Ascending aorta (tissue), 2 donors: ENCODE measurements around the gene GRID2IP. TPM values are rescaled to one million over a fixed set of nuclear protein-coding genes. Genes with fewer than 3 reads are reported as not detected.
A peak's percentile ranks its signal among the peaks of the same experiment; 100 is the strongest.

Source experiments
- DNase-seq, 2 donors: peaks; one replicate each; pipeline ENCODE4 v3.0.0-alpha.2; 2019; ENCODE audit warnings: low spot score in 2 of 2
- H3K27ac ChIP-seq, 2 donors: fragments of 200-600 bp; sonication (generic); one replicate each; pipeline ENCODE4 v1.5.1; 2016 to 2017; ENCODE audit warnings: mild to moderate bottlenecking in 1 of 2
- H3K27me3 ChIP-seq: fragments of 200-600 bp; sonication (generic); one replicate; pipeline ENCODE4 v1.5.1; 2017
- H3K36me3 ChIP-seq, 2 donors: fragments of 200-600 bp; sonication (generic); one replicate each; pipeline ENCODE4 v1.5.1; 2016
- H3K4me1 ChIP-seq, 2 donors: fragments of 200-600 bp; sonication (generic); one replicate each; pipeline ENCODE4 v1.5.1; 2016 to 2017; ENCODE audit warnings: mild to moderate bottlenecking in 1 of 2
- H3K4me3 ChIP-seq, 2 donors: fragments of 200-600 bp; sonication (generic); one replicate each; pipeline ENCODE4 v1.5.1; 2016 to 2017; ENCODE audit warnings: mild to moderate bottlenecking in 1 of 2
- H3K9me3 ChIP-seq, 2 donors: fragments of 200-600 bp; sonication (generic); one replicate each; pipeline ENCODE4 v1.5.1; 2016
- CTCF ChIP-seq, 3 experiments: fragments of 200-600 bp in 2 of 3; fragments of 450-650 bp in 1 of 3; sonication (generic) in 2 of 3; IDR thresholded peaks; one replicate each; pipeline ENCODE4 v1.5.1; 2016 to 2019; ENCODE audit warnings: antibody characterized with exemption in 3 of 3, mild to moderate bottlenecking in 1 of 3, moderate library complexity in 1 of 3
- intact Hi-C: fragments of 100-400 bp; cut with DNase I; formaldehyde crosslinking; loops from one replicate; pipeline ENCODE4 v1.15.1; 2023
- total RNA-seq: library from RNA; depleted of rRNA; stranded (reverse); fragments of >200 nt; gene quantifications from one replicate; pipeline ENCODE4 v1.1.0, GENCODE V29; 2016

The GRID2IP gene
- total RNA-seq, 1 donor from 2014 or later, result not detected

GRCh38 chr7:6508950-6509349, 42.3 kb downstream of the GRID2IP start:
- Histone ChIP-seq H3K4me3 (no peak overlapping the region), H3K4me1 (peaks cover 0 to 5% of the 10 kb centered on the region in 2 donors), H3K27me3 (no peaks in the 10 kb centered on the region), H3K9me3 (no peaks in the 10 kb centered on the region), H3K36me3 (no peaks in the 10 kb centered on the region), H3K27ac (no peak overlapping the region)
- no peak for DNase-seq
- intact Hi-C loops, result no loop called here
- TF ChIP-seq CTCF (IDR thresholded peaks at IDR 0.05), result no peak

- DNase-seq, result no peak
- intact Hi-C loops, result no loop called here
- no peaks in the 10 kb centered on the region for H3K36me3 ChIP-seq
- TF ChIP-seq CTCF (IDR thresholded peaks at IDR 0.05), result no peak
- no peak overlapping the region for H3K4me3 ChIP-seq
- H3K9me3 ChIP-seq, result no peaks in the 10 kb centered on the region
- no peak overlapping the region for H3K27ac ChIP-seq
- H3K4me1 ChIP-seq, result peaks cover 0 to 5% of the 10 kb centered on the region in 2 donors
- no peaks in the 10 kb centered on the region for H3K27me3 ChIP-seq
Observed at GRCh38 chr7:6508539-6508938, 42.7 kb downstream of the GRID2IP start.

- H3K27ac ChIP-seq, result no peak overlapping the region
- no peaks in the 10 kb centered on the region for H3K27me3 ChIP-seq
- no peaks in the 10 kb centered on the region for H3K36me3 ChIP-seq
- H3K4me1 ChIP-seq, result peaks cover 0 to 8% of the 10 kb centered on the region in 2 donors
- no peak overlapping the region for H3K4me3 ChIP-seq
- H3K9me3 ChIP-seq, result no peaks in the 10 kb centered on the region
- TF ChIP-seq CTCF (IDR thresholded peaks at IDR 0.05), result no peak
- no peak for DNase-seq
- intact Hi-C loops, result no loop called here
Observed at GRCh38 chr7:6507906-6508305, 43.4 kb downstream of the GRID2IP start.

GRCh38 chr7:6505685-6506559, 45.3 kb downstream of the GRID2IP start:
- Histone ChIP-seq H3K4me3 (no peak overlapping the region), H3K9me3 (no peaks in the 10 kb centered on the region), H3K36me3 (no peaks in the 10 kb centered on the region), H3K27me3 (no peaks in the 10 kb centered on the region), H3K27ac (no peak overlapping the region), H3K4me1 (peaks cover 0 to 8% of the 10 kb centered on the region in 2 donors)
- intact Hi-C loops, result no loop called here
- DNase-seq, result no peak
- no peak for TF ChIP-seq CTCF (IDR thresholded peaks at IDR 0.05)

- no peaks in the 10 kb centered on the region for H3K36me3 ChIP-seq
- H3K27ac ChIP-seq, result no peak overlapping the region
- no peak for DNase-seq
- H3K27me3 ChIP-seq, result no peaks in the 10 kb centered on the region
- H3K4me1 ChIP-seq, result peaks cover 0 to 8% of the 10 kb centered on the region in 2 donors
- no peaks in the 10 kb centered on the region for H3K9me3 ChIP-seq
- intact Hi-C loops, result no loop called here
- no peak for TF ChIP-seq CTCF (IDR thresholded peaks at IDR 0.05)
- peak overlapping the region in 1 of 2 donors; percentile 75 for H3K4me3 ChIP-seq
Observed at GRCh38 chr7:6504996-6505395, 46.3 kb downstream of the GRID2IP start.
